Measurements from ENCODE around the gene RPL15. TPM values are rescaled to one million over a fixed set of nuclear protein-coding genes. Genes with fewer than 3 reads are reported as not detected.

Gene RPL15
- total RNA-seq, 1 experiment from 2014 or later = 864 TPM

DNA sequence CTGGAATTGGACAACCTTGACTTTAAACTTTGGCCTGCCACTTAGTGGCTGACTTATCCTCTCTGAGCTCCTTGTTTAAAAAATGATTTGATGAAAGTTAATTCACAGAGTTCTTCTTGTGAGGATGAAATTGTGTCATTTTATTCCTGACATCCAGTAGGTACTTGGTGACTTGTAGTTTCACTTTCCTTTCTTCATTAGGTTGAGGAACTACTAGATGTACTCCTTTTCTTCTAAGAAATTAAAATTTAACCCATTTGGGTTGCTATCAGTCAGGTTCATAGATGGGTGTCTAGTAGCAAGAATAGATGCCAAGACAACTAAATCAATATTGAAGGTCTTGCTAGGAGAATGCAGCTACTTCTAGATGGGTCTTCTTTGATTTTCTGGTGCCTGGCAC is 33.4 kb downstream of the RPL15 start:
- H3K4me1 ChIP-seq (ENCODE audit: control insufficient read depth, insufficient read depth, low read length) = peaks cover 30% of the 10 kb centered on the region
- in situ Hi-C loops (cut with HindIII; ENCODE audit: low pct_unique_long_range_greater_than_20kb, low sequenced_read_pairs) (no loop called here), intact Hi-C loops (cut with micrococcal nuclease; ENCODE audit: unreplicated experiment) (no loop called here)
- peak overlapping the region; percentile 69 for H3K27ac ChIP-seq (ENCODE audit: low read length)
- H3K4me3 ChIP-seq (ENCODE audit: low read depth in 2 of 2, low read length in 2 of 2) = no peak overlapping the region
- DNase-seq (ENCODE audit: low read depth, low spot score) (no peak), ATAC-seq (no peak)
- no TSS peak for BruUV-seq (replicated peaks)
- TF ChIP-seq SIN3A (IDR thresholded peaks at IDR 0.05; ENCODE audit: borderline replicate concordance, insufficient read depth, low read depth, low read length) (no peak), TCF7L2 (IDR thresholded peaks at IDR 0.05; ENCODE audit: low read depth, low read length) (no peak), POLR2AphosphoS5 (IDR thresholded peaks at IDR 0.05; ENCODE audit: low read depth, low read length) (no peak)
- TF ChIP-seq, protein P1, sequence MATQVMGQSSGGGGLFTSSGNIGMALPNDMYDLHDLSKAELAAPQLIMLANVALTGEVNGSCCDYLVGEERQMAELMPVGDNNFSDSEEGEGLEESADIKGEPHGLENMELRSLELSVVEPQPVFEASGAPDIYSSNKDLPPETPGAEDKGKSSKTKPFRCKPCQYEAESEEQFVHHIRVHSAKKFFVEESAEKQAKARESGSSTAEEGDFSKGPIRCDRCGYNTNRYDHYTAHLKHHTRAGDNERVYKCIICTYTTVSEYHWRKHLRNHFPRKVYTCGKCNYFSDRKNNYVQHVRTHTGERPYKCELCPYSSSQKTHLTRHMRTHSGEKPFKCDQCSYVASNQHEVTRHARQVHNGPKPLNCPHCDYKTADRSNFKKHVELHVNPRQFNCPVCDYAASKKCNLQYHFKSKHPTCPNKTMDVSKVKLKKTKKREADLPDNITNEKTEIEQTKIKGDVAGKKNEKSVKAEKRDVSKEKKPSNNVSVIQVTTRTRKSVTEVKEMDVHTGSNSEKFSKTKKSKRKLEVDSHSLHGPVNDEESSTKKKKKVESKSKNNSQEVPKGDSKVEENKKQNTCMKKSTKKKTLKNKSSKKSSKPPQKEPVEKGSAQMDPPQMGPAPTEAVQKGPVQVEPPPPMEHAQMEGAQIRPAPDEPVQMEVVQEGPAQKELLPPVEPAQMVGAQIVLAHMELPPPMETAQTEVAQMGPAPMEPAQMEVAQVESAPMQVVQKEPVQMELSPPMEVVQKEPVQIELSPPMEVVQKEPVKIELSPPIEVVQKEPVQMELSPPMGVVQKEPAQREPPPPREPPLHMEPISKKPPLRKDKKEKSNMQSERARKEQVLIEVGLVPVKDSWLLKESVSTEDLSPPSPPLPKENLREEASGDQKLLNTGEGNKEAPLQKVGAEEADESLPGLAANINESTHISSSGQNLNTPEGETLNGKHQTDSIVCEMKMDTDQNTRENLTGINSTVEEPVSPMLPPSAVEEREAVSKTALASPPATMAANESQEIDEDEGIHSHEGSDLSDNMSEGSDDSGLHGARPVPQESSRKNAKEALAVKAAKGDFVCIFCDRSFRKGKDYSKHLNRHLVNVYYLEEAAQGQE (IDR thresholded peaks at IDR 0.05; ENCODE audit: insufficient read depth in 1 of 2, low read depth in 2 of 2, low read length in 1 of 2) = no peak
- TF ChIP-seq, protein P2, sequence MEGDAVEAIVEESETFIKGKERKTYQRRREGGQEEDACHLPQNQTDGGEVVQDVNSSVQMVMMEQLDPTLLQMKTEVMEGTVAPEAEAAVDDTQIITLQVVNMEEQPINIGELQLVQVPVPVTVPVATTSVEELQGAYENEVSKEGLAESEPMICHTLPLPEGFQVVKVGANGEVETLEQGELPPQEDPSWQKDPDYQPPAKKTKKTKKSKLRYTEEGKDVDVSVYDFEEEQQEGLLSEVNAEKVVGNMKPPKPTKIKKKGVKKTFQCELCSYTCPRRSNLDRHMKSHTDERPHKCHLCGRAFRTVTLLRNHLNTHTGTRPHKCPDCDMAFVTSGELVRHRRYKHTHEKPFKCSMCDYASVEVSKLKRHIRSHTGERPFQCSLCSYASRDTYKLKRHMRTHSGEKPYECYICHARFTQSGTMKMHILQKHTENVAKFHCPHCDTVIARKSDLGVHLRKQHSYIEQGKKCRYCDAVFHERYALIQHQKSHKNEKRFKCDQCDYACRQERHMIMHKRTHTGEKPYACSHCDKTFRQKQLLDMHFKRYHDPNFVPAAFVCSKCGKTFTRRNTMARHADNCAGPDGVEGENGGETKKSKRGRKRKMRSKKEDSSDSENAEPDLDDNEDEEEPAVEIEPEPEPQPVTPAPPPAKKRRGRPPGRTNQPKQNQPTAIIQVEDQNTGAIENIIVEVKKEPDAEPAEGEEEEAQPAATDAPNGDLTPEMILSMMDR (IDR thresholded peaks at IDR 0.05) = no peak
- ChIA-PET POLR2A (interaction anchor here (0.6 kb wide), 1 partner anchor 1514 kb away, joined by 4 read pairs; no protein-coding TSS in a partner anchor), CTCF (no interaction called here)
- H3K27me3 ChIP-seq (ENCODE audit: control insufficient read depth, insufficient read depth, low read length) = no peaks in the 10 kb centered on the region
- H3K9me3 ChIP-seq (ENCODE audit: control insufficient read depth, insufficient read depth, low read depth, low read length) = no peaks in the 10 kb centered on the region
- no peaks in the 10 kb centered on the region; the same call in 1 of the 2 replicates for H3K36me3 ChIP-seq (ENCODE audit: control insufficient read depth, insufficient read depth, low read length)

DNA sequence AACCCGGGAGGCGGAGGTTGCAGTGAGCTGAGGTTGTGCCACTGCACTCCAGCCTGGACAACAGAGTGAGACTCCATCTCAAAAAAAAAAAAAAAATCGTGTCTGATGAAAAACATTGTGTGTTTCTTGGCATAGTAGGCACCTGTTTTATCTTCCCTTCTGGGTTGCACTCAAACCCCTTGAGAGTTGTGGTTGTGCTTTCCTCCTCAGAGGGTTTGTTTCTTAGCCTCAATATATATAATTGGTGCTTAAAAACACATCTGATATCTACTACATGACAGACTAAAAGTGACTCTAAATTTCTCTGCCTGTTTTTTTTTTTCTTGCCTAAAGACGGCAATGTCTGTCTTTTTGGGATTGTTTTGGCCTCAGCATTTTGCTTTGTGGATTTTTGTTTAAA is 35.7 kb downstream of the RPL15 start:
- Histone ChIP-seq H3K27ac (ENCODE audit: low read length) (no peak overlapping the region), H3K36me3 (ENCODE audit: control insufficient read depth, insufficient read depth, low read length) (no peaks in the 10 kb centered on the region), H3K4me1 (ENCODE audit: control insufficient read depth, insufficient read depth, low read length) (peaks cover 19% of the 10 kb centered on the region), H3K27me3 (ENCODE audit: control insufficient read depth, insufficient read depth, low read length) (no peaks in the 10 kb centered on the region), H3K4me3 (ENCODE audit: low read depth in 2 of 2, low read length in 2 of 2) (no peak overlapping the region), H3K9me3 (ENCODE audit: control insufficient read depth, insufficient read depth, low read depth, low read length) (no peaks in the 10 kb centered on the region)
- no peak for DNase-seq (ENCODE audit: low read depth, low spot score)
- ChIA-PET POLR2A (no interaction called here), CTCF (no interaction called here)
- in situ Hi-C loops (cut with HindIII; ENCODE audit: low pct_unique_long_range_greater_than_20kb, low sequenced_read_pairs) (no loop called here), intact Hi-C loops (cut with micrococcal nuclease; ENCODE audit: unreplicated experiment) (no loop called here)
- BruUV-seq (replicated peaks) = no TSS peak
- TF ChIP-seq, protein P1 (IDR thresholded peaks at IDR 0.05; ENCODE audit: insufficient read depth in 1 of 2, low read depth in 2 of 2, low read length in 1 of 2) = no peak
- TF ChIP-seq TCF7L2 (IDR thresholded peaks at IDR 0.05; ENCODE audit: low read depth, low read length) (no peak), SIN3A (IDR thresholded peaks at IDR 0.05; ENCODE audit: borderline replicate concordance, insufficient read depth, low read depth, low read length) (no peak), POLR2AphosphoS5 (IDR thresholded peaks at IDR 0.05; ENCODE audit: low read depth, low read length) (no peak)
- TF ChIP-seq, protein P2 (IDR thresholded peaks at IDR 0.05) = no peak
- ATAC-seq = no peak

All from Panc1 (cell line).